Smooth muscle cell (in vitro differentiated cells): ENCODE measurements around the gene TNFRSF8. TPM values are rescaled to one million over a fixed set of nuclear protein-coding genes. Genes with fewer than 3 reads are reported as not detected.

Source experiments
- DNase-seq: peaks from one replicate; lab custom pipeline; 2025; ENCODE audit not compliant: unreplicated experiment; lab: John Stamatoyannopoulos, UW
- H2AFZ ChIP-seq: fragments of 200-600 bp; sonication (generic); 2 replicates; pipeline ENCODE4 v1.6.0; 2016; ENCODE audit warnings: antibody characterized with exemption, low read depth, mild to moderate bottlenecking
- H3F3A ChIP-seq: fragments of 200-600 bp; sonication (generic); 2 replicates; pipeline ENCODE4 v1.6.0; 2017; ENCODE audit warnings: antibody characterized with exemption, low read depth
- H3K27ac ChIP-seq: fragments of 200-600 bp; sonication (generic); 2 replicates; pipeline ENCODE4 v1.5.1; 2016; ENCODE audit warnings: low read depth, mild to moderate bottlenecking
- H3K27me3 ChIP-seq: fragments of 200-600 bp; sonication (generic); 2 replicates; pipeline ENCODE4 v1.6.1; 2016; ENCODE audit warnings: low read depth, mild to moderate bottlenecking
- H3K36me3 ChIP-seq: fragments of 200-600 bp; sonication (generic); 2 replicates; pipeline ENCODE4 v1.5.1; 2016; ENCODE audit warnings: low read depth
- H3K4me1 ChIP-seq: fragments of 200-600 bp; sonication (generic); 2 replicates; pipeline ENCODE4 v1.5.1; 2016; ENCODE audit warnings: low read depth
- H3K4me2 ChIP-seq: fragments of 200-600 bp; sonication (generic); 2 replicates; pipeline ENCODE4 v1.6.0; 2016; ENCODE audit warnings: mild to moderate bottlenecking
- H3K4me3 ChIP-seq: fragments of 200-600 bp; sonication (generic); 2 replicates; pipeline ENCODE4 v1.5.1; 2016; ENCODE audit warnings: mild to moderate bottlenecking
- H3K79me2 ChIP-seq: fragments of 200-600 bp; sonication (generic); 2 replicates; pipeline ENCODE4 v1.6.0; 2016; ENCODE audit warnings: low read depth, mild to moderate bottlenecking
- H3K9ac ChIP-seq: fragments of 200-600 bp; sonication (generic); 2 replicates; pipeline ENCODE4 v1.6.0; 2016; ENCODE audit warnings: low read depth
- H3K9me3 ChIP-seq: fragments of 200-600 bp; sonication (generic); replicated peaks from 2 replicates; pipeline ENCODE4 v1.5.1; 2016; ENCODE audit warnings: low read depth
- H4K20me1 ChIP-seq: fragments of 200-600 bp; sonication (generic); 2 replicates; pipeline ENCODE4 v1.6.0; 2016; ENCODE audit warnings: low read depth
- WGBS: methylation state at CpG from one replicate; pipeline ENCODE4 v1.1.7; 2016; ENCODE audit warnings: low lambda C conversion rate; 5-methylcytosine and 5-hydroxymethylcytosine counted together
- polyA plus RNA-seq: library from polyadenylated mRNA; unstranded; fragments of >200 nt; fragmentation: Nextera tagmentation; extraction: Ambion mirVana; gene quantifications from 2 replicates; pipeline ENCODE4 v1.2.1, GENCODE V29; 2016
- total RNA-seq: library from RNA; depleted of rRNA; stranded (reverse); fragments of >200 nt; gene quantifications from 2 replicates; pipeline ENCODE4 v1.2.3, GENCODE V29; 2014
- TF ChIP-seq, protein P1 (sequence below): fragments of 200-600 bp; sonication (generic); IDR thresholded peaks from 2 replicates; pipeline ENCODE4 v1.5.1; 2017; ENCODE audit warnings: borderline replicate concordance, mild to moderate bottlenecking, antibody characterized with exemption; ENCODE audit not compliant: insufficient read depth, poor library complexity, severe bottlenecking

Gene TNFRSF8
- total and polyA plus RNA-seq, 2 experiments from 2014 or later, result 0.54 to 1.3 TPM

GRCh38 chr1:12125422-12126355, 62.6 kb downstream of the TNFRSF8 start:
- DNase-seq, result no peak
- WGBS, result 91% methylated on average over 23 of the region's 24 CpGs
- Histone ChIP-seq H3K36me3 (no peaks in the 10 kb centered on the region), H2AFZ (no peak overlapping the region), H3K27ac (no peak overlapping the region), H3K9ac (no peak overlapping the region), H4K20me1 (no peaks in the 10 kb centered on the region), H3K27me3 (no peaks in the 10 kb centered on the region), H3F3A (no peaks in the 10 kb centered on the region), H3K4me3 (no peak overlapping the region), H3K9me3 (no peaks in the 10 kb centered on the region), H3K4me1 (no peaks in the 10 kb centered on the region), H3K4me2 (no peak overlapping the region), H3K79me2 (no peaks in the 10 kb centered on the region)
- TF ChIP-seq, protein P1, sequence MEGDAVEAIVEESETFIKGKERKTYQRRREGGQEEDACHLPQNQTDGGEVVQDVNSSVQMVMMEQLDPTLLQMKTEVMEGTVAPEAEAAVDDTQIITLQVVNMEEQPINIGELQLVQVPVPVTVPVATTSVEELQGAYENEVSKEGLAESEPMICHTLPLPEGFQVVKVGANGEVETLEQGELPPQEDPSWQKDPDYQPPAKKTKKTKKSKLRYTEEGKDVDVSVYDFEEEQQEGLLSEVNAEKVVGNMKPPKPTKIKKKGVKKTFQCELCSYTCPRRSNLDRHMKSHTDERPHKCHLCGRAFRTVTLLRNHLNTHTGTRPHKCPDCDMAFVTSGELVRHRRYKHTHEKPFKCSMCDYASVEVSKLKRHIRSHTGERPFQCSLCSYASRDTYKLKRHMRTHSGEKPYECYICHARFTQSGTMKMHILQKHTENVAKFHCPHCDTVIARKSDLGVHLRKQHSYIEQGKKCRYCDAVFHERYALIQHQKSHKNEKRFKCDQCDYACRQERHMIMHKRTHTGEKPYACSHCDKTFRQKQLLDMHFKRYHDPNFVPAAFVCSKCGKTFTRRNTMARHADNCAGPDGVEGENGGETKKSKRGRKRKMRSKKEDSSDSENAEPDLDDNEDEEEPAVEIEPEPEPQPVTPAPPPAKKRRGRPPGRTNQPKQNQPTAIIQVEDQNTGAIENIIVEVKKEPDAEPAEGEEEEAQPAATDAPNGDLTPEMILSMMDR, result no peak

DNA sequence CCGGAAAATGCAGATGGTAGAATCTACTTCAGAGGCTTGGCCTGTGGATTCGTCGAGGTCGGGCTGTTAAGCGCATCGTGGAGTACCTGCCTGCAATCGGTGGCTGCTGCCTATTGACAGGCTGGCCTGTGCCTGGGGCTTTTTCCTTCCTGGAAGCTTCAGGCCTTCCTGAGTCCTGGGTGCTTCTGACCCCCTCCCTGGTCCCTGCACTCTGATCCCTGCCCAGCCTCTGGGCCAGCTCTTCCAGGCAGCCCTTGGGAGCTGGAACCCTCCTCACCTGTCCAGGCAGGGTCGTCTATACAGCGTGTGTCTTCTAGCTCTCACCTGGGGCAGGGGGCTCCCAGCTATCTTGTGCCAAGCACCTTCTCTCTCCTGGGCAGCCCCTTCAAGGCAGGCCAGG, 63.7 kb downstream of the TNFRSF8 start:
- Histone ChIP-seq H2AFZ (no peak overlapping the region), H3K9ac (no peak overlapping the region), H3K79me2 (no peaks in the 10 kb centered on the region), H4K20me1 (no peaks in the 10 kb centered on the region), H3F3A (no peaks in the 10 kb centered on the region), H3K27ac (no peak overlapping the region), H3K4me2 (no peak overlapping the region), H3K27me3 (no peaks in the 10 kb centered on the region), H3K4me3 (no peak overlapping the region), H3K9me3 (no peaks in the 10 kb centered on the region), H3K4me1 (no peaks in the 10 kb centered on the region), H3K36me3 (no peaks in the 10 kb centered on the region)
- TF ChIP-seq, protein P1, result no peak
- DNase-seq, result no peak
- WGBS, result 88% methylated on average over 9 of the region's 9 CpGs

DNA sequence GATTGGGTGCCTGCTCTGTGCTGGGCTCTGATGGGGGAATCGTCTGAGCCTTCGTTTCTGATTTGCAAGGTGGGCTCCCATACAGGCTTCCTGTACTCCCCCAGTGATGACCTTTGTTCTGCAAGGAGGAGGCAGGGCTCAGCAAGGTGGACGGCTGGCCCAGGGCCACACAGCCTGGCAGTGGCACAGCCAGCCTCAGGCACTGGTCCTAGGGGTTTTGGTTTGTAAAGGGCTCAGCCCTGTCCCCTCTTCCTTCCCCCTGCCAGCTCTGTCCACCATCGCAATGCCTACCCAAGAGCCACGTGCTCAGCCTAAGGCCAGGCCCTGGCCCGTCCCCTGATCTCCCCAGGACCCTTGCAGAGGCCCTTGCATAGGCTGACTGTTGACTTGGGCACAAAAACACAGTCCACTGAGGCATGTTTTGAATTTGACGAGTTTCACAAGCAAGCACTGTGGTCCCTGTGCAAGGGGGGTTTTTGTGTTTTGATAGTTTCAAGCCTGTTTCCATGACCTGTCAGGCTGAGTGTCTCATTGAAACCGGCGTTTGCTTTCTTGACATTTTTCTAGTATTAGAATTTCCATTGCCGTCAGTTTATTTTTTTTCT, 64.2 kb downstream of the TNFRSF8 start:
- H3K27me3 ChIP-seq, result no peaks in the 10 kb centered on the region
- no peaks in the 10 kb centered on the region for H4K20me1 ChIP-seq
- H3K4me2 ChIP-seq, result no peak overlapping the region
- no peak overlapping the region for H3K4me3 ChIP-seq
- TF ChIP-seq, protein P1, result no peak
- no peaks in the 10 kb centered on the region for H3K4me1 ChIP-seq
- no peaks in the 10 kb centered on the region for H3K9me3 ChIP-seq
- H3K79me2 ChIP-seq, result no peaks in the 10 kb centered on the region
- H2AFZ ChIP-seq, result no peak overlapping the region
- no peak overlapping the region for H3K9ac ChIP-seq
- H3F3A ChIP-seq, result no peaks in the 10 kb centered on the region
- no peaks in the 10 kb centered on the region for H3K36me3 ChIP-seq
- no peak for DNase-seq
- WGBS, result 92% methylated on average over 10 of the region's 10 CpGs
- no peak overlapping the region for H3K27ac ChIP-seq

- Histone ChIP-seq H3K4me1 (no peaks in the 10 kb centered on the region), H3K4me3 (no peak overlapping the region), H3K9me3 (no peaks in the 10 kb centered on the region), H4K20me1 (no peaks in the 10 kb centered on the region), H3F3A (no peaks in the 10 kb centered on the region), H3K79me2 (no peaks in the 10 kb centered on the region), H3K27me3 (no peaks in the 10 kb centered on the region), H2AFZ (no peak overlapping the region), H3K27ac (no peak overlapping the region), H3K36me3 (no peaks in the 10 kb centered on the region), H3K4me2 (no peak overlapping the region), H3K9ac (no peak overlapping the region)
- TF ChIP-seq, protein P1, result no peak
- DNase-seq, result no peak
- WGBS, result 91% methylated on average over 15 of the region's 15 CpGs
Measured at GRCh38 chr1:12128120-12128519, 65.0 kb downstream of the TNFRSF8 start.
